OCI-LY3 (cell line): Measurements from ENCODE around the gene RBM26.

Source experiments
- H2AFZ ChIP-seq: fragments of 200-600, 300-600 bp; shearing (Covaris generic); 2 replicates; pipeline ENCODE4 v1.6.0; 2014; ENCODE audit warnings: antibody characterized with exemption, low read depth, low read length
- H3K27ac ChIP-seq: fragments of 200-600, 300-600 bp; sonication (generic); 2 replicates; pipeline ENCODE4 v1.5.1; 2014; ENCODE audit warnings: mild to moderate bottlenecking, low read length, moderate library complexity, mixed read lengths
- H3K27me3 ChIP-seq: fragments of 200-600, 300-600 bp; sonication (generic); 2 replicates; pipeline ENCODE4 v1.6.1; 2014; ENCODE audit warnings: low read depth, low read length, mixed read lengths
- H3K36me3 ChIP-seq: fragments of 200-600, 300-600 bp; sonication (generic); replicated peaks from 2 replicates; pipeline ENCODE3; 2014; ENCODE audit warnings: low read depth, low read length, mixed read lengths
- H3K4me1 ChIP-seq: fragments of 300-600, 200-600 bp; sonication (generic); 2 replicates; pipeline ENCODE4 v1.6.1; 2014; ENCODE audit warnings: low read length, mixed read lengths
- H3K4me2 ChIP-seq: fragments of 200-600, 300-600 bp; sonication (generic); 2 replicates; pipeline ENCODE4 v1.6.1; 2014; ENCODE audit warnings: low read length, mixed read lengths
- H3K4me3 ChIP-seq: fragments of 300-600, 200-600 bp; sonication (generic); 2 replicates; pipeline ENCODE4 v1.5.1; 2014; ENCODE audit warnings: antibody characterized with exemption, mild to moderate bottlenecking, low read length, moderate library complexity
- H3K79me2 ChIP-seq: fragments of 300-600, 200-600 bp; shearing (Covaris generic); 2 replicates; pipeline ENCODE4 v1.6.1; 2014; ENCODE audit warnings: mild to moderate bottlenecking, low read length, mixed read lengths
- H3K9ac ChIP-seq: fragments of 300-600, 200-600 bp; shearing (Covaris generic); 2 replicates; pipeline ENCODE4 v1.6.0; 2014; ENCODE audit warnings: mild to moderate bottlenecking, low read length, moderate library complexity
- H3K9me3 ChIP-seq: fragments of 200-600, 300-600 bp; shearing (Covaris generic); 2 replicates; pipeline ENCODE4 v1.6.1; 2014; ENCODE audit warnings: low read length, mixed read lengths; ENCODE audit not compliant: insufficient read depth
- H4K20me1 ChIP-seq: fragments of 200-600, 300-600 bp; sonication (generic); 2 replicates; pipeline ENCODE4 v1.6.1; 2016; ENCODE audit warnings: low read length, mixed read lengths; ENCODE audit not compliant: insufficient read depth
- CTCF ChIP-seq: fragments of 200-600, 300-600 bp; sonication (generic); IDR thresholded peaks from 2 replicates; pipeline ENCODE4 v1.5.1; 2014; ENCODE audit warnings: antibody characterized with exemption, low read length, low read depth
- EZH2phosphoT487 ChIP-seq: fragments of 200-600 bp; shearing (Covaris generic); IDR thresholded peaks from 2 replicates; pipeline ENCODE4 v1.6.1; 2018; ENCODE audit warnings: antibody characterized with exemption, mixed run types, low read depth

RBM26 gene

GRCh38 chr13:79387853-79388252, 18.2 kb downstream of the RBM26 start:
- H3K4me2 ChIP-seq: no peak overlapping the region
- H3K4me3 ChIP-seq: no peak overlapping the region
- no peaks in the 10 kb centered on the region for H3K9me3 ChIP-seq
- peaks cover 82% of the 10 kb centered on the region for H3K4me1 ChIP-seq
- no peak for TF ChIP-seq CTCF
- no peak for TF ChIP-seq EZH2phosphoT487
- peaks cover 14% of the 10 kb centered on the region for H3K36me3 ChIP-seq
- H4K20me1 ChIP-seq: peaks cover 89% of the 10 kb centered on the region
- no peak overlapping the region for H3K9ac ChIP-seq
- peaks cover 94% of the 10 kb centered on the region for H3K79me2 ChIP-seq
- H2AFZ ChIP-seq: no peak overlapping the region
- no peak overlapping the region for H3K27ac ChIP-seq
- H3K27me3 ChIP-seq: no peaks in the 10 kb centered on the region

GRCh38 chr13:79386125-79386826, 19.8 kb downstream of the RBM26 start:
- peaks cover 100% of the 10 kb centered on the region for H3K79me2 ChIP-seq
- peaks cover 14% of the 10 kb centered on the region for H3K36me3 ChIP-seq
- H3K9ac ChIP-seq: no peak overlapping the region
- H2AFZ ChIP-seq: no peak overlapping the region
- H4K20me1 ChIP-seq: peaks cover 92% of the 10 kb centered on the region
- no peaks in the 10 kb centered on the region for H3K27me3 ChIP-seq
- no peaks in the 10 kb centered on the region for H3K9me3 ChIP-seq
- TF ChIP-seq EZH2phosphoT487 (no peak), CTCF (no peak)
- H3K4me2 ChIP-seq: peak overlapping the region; percentile 59
- peak overlapping the region; percentile 30 for H3K4me3 ChIP-seq
- peaks cover 90% of the 10 kb centered on the region for H3K4me1 ChIP-seq
- H3K27ac ChIP-seq: peak overlapping the region; percentile 69

GRCh38 chr13:79385694-79386093, 20.4 kb downstream of the RBM26 start:
- Histone ChIP-seq H3K4me1 (peaks cover 85% of the 10 kb centered on the region), H4K20me1 (peaks cover 91% of the 10 kb centered on the region), H3K27me3 (no peaks in the 10 kb centered on the region), H3K4me2 (peak overlapping the region; percentile 59), H3K4me3 (peak overlapping the region; percentile 30; the same call in 1 of the 2 replicates), H3K9ac (no peak overlapping the region), H2AFZ (no peak overlapping the region), H3K36me3 (peaks cover 9% of the 10 kb centered on the region), H3K27ac (peak overlapping the region; percentile 69), H3K79me2 (peaks cover 100% of the 10 kb centered on the region), H3K9me3 (no peaks in the 10 kb centered on the region)
- TF ChIP-seq EZH2phosphoT487 (no peak), CTCF (no peak)

- Histone ChIP-seq H3K27me3 (no peaks in the 10 kb centered on the region), H4K20me1 (peaks cover 85% of the 10 kb centered on the region), H2AFZ (no peak overlapping the region), H3K4me1 (peaks cover 73% of the 10 kb centered on the region), H3K4me2 (no peak overlapping the region), H3K79me2 (peaks cover 100% of the 10 kb centered on the region), H3K9ac (no peak overlapping the region), H3K36me3 (peaks cover 6% of the 10 kb centered on the region), H3K9me3 (no peaks in the 10 kb centered on the region), H3K4me3 (no peak overlapping the region), H3K27ac (no peak overlapping the region)
- TF ChIP-seq CTCF (no peak), EZH2phosphoT487 (no peak)
Observed at GRCh38 chr13:79384022-79384610, 21.9 kb downstream of the RBM26 start.
